ENCODE measurements around the gene SPHK2. TPM values are rescaled to one million over a fixed set of nuclear protein-coding genes. Genes with fewer than 3 reads are reported as not detected.
"Not testable (repeated sequence)": the region's sequence is repeated elsewhere in the genome, so short reads cannot be mapped to it uniquely, and the experiment has no call there.

Gene SPHK2
- polyA plus RNA-seq, 5 donors = 10.0 to 17.8 (median 11.6) TPM

DNA sequence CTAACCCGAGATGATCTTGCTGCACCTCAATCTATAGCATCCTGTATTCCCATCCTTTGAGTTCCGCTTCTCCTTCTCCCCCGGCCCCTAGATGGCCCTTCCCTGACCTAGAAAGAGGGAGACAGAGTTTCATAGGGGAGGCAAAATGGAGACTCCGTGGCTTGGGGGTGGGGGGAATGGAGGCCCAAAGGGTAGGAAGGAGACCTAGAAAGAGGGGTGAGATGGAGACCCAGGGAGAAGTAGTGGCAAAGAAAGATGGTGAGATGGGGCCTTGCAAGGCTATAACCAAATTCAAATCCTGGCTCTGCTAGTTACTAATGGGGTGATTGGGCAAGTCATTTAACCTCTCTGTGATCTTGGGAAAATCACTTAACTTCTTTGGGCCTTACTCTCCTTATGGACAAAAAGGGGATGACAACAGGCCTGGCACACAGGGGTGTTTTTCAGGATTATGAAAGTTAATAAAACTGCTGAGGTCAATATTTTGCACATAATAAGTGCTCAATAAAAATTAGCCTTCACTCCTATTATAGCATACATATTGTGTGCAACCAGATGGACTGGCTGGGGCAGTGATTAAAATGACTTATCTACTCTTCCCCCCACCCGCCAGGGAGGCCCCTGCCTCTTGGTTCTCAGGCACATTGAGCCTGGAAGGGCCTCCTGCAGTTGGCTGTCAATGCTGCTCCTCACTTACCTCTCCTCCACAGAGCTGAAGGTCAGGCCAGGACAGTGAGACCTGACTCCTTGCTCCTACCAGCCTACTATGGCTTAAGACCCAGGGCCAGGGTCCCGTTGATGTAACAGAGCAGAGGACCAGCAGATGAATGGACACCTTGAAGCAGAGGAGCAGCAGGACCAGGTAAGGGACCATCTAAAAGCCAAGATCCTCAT is 633 bp downstream of the SPHK2 start:
- no peak for DNase-seq

DNA sequence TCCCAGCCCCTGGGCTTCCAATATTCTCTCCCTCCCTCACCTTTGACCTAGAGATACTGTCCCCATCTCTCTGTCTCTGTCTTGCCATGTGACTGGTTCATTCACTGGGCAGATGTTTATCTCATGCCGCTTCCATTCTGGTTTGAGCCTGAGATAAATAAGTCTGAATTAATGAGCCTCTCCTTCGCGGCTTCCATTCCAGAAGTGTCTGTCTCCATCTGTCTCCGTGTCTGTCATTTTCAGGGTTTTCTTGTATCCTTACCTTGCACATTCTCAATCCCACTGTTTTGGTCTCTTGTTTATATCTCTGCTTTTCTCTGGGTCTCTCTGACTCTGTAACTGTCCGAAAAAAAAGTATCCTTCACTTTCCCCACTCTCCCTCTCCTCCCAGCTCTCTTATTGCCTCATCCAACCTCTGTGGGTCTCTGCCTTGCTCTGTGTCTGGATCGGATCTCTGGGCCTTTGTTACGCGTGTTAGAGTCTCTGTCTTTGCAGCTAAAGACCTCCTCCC is 4.3 kb downstream of the SPHK2 start:
- DNase-seq = no peak

DNA sequence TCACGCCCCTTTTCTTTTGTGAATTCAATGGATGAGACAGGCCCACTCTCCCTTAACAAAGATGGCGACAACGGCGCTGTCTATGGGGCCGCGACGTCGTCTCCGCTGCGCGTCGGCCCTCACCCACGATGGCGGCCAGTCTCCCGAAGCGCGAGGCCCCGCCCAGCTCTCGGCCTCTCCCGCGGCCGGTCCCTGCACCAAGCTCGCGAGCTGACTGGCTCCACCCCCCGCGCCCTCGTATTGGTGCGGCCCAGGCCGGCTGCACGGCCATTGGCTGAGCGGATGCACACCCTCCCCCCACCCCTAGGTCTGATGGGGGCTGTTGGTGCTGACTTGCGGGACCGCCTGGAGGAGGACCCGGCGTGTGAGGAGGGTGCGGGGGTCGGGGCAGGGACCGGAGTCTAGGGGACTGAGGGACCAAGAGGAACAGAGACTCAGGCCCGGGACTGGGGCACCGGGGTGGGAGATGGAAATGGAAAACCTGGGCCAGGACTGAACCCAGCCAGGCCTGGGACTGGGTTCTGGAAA is 4.8 kb downstream of the SPHK2 start:
- peak; percentile 97 to 98 for DNase-seq

DNA sequence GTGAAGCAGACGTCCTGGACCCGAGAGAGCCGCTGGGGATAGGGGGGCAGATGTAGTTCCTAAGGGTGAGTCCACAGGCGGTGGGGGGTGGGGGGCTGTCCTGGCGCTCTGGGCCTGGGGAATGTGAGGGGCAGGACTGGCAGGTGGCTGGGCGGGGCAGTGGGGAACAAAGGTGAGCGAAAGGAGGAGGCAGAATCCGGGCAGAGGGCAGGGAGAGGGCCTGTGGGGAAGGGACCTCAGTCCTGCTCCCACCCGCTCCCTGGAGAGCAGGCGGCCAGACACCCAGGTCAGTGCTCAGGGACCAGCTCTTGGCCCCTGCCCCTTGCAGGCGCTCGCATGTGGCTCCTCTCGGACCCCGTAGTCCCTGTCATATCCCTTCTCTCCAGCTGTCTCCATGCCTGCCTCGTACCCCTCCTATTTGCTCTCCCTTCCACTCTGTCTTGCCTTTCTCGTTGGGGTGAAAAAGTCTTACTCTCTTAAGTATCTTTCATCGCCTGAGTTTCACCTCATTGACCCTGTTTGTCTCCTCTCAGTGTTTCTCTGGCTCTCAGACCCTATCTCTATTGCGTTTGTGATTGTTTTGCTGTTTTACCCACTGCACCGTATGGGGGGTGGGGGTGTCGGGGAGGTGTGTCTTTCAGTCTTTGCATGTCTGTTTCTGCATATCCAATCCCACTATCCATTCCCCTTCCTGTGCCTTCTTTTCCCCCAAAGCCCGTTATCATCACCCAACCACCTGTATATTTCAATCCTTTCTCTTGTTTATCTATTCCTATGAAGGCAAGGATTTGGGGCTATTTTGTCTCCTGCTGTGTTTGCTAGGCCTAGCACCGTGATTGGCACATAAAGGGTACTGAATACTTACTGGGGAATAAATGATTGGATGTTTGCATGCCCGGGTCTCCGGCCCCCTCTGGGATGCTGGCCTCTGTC is 5.8 kb downstream of the SPHK2 start:
- no peak for DNase-seq

DNA sequence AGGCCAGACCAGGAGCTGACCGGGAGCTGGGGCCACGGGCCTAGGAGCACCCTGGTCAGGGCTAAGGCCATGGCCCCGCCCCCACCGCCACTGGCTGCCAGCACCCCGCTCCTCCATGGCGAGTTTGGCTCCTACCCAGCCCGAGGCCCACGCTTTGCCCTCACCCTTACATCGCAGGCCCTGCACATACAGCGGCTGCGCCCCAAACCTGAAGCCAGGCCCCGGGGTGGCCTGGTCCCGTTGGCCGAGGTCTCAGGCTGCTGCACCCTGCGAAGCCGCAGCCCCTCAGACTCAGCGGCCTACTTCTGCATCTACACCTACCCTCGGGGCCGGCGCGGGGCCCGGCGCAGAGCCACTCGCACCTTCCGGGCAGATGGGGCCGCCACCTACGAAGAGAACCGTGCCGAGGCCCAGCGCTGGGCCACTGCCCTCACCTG is 6.6 kb downstream of the SPHK2 start:
- no peak for DNase-seq

DNA sequence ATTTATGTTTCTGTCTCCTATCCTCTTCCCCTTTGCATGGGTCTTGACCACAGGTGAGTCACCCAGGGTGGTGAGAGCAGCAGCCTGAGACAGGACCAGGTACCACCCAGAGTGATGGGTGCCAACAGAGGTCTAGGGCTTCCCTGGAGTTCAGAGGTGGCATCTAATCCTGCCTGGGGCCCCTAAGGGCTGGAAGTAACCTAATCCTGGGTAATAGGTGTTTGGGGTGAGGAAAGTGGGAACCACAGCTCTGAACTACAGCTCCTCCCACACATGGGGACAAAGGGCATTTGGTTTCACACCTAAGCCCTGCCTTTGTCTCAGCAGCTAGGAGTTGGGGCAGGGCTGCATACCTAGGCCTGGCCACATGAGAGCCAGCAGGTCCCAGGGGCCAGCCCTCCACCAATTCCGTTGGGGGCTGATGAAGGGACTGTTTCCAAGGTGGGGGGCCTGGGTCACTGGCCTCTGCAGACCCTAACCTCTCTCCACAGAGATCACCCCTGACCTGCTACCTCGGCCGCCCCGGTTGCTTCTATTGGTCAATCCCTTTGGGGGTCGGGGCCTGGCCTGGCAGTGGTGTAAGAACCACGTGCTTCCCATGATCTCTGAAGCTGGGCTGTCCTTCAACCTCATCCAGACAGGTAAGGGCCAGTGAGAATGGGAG is 8.0 kb downstream of the SPHK2 start:
- no peak for DNase-seq

DNA sequence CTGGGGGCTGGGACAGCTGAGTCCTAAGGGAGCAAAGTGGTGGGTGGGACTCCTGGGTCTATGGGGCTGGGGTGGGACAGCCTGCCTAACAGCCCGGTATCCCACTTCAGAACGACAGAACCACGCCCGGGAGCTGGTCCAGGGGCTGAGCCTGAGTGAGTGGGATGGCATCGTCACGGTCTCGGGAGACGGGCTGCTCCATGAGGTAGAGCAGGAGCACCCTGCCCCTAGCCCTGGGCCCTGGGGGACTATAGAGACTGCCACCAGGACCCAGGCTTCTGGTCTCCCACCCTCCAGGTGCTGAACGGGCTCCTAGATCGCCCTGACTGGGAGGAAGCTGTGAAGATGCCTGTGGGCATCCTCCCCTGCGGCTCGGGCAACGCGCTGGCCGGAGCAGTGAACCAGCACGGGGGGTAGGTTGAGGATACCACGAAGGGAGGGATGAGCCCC is 8.6 kb downstream of the SPHK2 start:
- no peak for DNase-seq

DNA sequence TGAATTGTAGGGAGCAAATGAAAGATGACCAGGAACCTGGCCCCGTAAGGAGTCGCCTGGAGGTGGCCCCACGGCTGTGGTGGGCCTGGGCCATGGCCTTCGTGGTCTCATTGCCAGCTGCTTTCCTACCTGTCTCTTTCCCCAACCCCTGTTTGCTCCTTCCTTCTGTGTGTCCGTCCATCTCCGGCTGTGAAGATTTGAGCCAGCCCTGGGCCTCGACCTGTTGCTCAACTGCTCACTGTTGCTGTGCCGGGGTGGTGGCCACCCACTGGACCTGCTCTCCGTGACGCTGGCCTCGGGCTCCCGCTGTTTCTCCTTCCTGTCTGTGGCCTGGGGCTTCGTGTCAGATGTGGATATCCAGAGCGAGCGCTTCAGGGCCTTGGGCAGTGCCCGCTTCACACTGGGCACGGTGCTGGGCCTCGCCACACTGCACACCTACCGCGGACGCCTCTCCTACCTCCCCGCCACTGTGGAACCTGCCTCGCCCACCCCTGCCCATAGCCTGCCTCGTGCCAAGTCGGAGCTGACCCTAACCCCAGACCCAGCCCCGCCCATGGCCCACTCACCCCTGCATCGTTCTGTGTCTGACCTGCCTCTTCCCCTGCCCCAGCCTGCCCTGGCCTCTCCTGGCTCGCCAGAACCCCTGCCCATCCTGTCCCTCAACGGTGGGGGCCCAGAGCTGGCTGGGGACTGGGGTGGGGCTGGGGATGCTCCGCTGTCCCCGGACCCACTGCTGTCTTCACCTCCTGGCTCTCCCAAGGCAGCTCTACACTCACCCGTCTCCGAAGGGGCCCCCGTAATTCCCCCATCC is 9.4 kb downstream of the SPHK2 start:
- no peak for DNase-seq

DNA sequence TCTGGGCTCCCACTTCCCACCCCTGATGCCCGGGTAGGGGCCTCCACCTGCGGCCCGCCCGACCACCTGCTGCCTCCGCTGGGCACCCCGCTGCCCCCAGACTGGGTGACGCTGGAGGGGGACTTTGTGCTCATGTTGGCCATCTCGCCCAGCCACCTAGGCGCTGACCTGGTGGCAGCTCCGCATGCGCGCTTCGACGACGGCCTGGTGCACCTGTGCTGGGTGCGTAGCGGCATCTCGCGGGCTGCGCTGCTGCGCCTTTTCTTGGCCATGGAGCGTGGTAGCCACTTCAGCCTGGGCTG is 9.9 kb downstream of the SPHK2 start:
- DNase-seq = no peak

DNA sequence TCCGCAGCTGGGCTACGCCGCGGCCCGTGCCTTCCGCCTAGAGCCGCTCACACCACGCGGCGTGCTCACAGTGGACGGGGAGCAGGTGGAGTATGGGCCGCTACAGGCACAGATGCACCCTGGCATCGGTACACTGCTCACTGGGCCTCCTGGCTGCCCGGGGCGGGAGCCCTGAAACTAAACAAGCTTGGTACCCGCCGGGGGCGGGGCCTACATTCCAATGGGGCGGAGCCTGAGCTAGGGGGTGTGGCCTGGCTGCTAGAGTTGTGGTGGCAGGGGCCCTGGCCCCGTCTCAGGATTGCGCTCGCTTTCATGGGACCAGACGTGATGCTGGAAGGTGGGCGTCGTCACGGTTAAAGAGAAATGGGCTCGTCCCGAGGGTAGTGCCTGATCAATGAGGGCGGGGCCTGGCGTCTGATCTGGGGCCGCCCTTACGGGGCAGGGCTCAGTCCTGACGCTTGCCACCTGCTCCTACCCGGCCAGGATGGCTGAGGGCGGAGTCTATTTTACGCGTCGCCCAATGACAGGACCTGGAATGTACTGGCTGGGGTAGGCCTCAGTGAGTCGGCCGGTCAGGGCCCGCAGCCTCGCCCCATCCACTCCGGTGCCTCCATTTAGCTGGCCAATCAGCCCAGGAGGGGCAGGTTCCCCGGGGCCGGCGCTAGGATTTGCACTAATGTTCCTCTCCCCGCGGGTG is 10.4 kb downstream of the SPHK2 start:
- no peak for DNase-seq

DNA sequence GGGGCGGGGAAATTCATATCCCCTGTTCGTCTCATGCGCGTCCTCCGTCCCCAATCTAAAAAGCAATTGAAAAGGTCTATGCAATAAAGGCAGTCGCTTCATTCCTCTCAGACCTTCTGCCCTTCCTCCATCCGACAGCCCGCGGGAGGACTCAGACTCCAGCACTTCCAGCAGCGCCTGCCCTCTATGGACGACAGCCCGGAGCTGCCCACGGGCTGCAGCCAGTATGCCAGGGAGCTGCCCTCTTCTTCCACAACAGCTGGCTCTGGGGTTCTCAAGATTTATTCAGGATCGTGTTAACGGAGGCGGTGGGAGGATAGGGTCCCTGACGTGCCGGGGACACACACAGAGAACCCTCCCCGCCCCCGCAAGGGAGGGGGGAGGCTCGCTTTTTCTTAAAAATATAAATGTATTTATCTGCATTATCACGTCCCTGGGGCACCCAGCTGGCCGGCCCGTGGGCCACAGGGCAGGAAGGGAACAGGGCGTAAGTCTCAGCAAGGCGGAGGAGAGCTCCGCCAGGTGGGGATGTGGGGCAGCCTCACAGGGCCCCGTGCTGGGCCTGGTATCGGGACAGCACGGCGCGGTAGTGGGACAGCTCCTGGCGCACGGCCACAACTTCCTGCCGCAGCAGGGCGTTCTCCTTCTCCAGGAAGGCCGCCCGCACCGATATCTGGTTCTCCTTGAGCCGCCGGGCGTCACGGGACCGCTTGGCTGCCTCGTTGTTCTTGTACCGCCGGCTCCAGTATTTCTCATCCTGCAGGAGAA is 11.2 kb downstream of the SPHK2 start:
- no peak for DNase-seq

DNA sequence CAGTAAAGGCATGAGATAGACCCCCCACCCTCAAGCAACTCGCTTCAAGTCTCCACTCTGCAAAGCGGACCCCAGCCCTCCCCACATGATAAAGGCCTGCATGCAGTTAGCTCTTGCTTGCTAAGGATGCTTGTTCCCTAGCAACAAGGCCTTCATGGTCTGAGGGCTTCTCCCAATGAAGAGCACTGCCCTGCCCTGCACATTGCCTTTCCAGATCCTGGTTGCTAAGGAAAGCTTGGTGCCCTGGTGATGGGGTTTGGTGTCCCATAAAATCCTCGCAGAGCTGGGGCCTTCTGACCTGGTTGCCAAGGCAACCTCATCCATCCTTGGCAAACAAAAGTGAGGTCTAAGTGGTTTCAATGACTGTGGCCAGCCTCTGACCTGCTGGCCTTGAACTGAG is 11.9 kb downstream of the SPHK2 start:
- DNase-seq = no peak

DNA sequence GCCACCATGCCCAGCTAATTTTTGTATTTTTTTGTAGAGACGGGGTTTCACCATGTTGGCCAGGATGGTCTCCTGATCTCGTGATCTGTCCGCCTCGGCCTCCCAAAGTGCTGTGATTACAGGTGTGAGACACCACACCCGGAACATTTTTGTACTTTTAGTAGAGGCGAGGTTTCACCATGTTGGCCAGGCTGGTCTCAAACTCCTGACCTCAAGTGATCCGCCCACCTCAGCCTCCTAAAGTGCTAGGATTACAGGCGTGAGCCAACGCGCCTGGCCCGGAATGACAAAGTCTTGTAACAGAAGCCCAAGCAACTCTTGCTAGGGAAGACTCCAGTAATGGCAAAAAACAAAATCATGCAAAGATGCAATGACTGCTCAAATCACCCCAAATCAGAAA is 13.0 kb downstream of the SPHK2 start:
- DNase-seq = not testable (repeated sequence)

DNA sequence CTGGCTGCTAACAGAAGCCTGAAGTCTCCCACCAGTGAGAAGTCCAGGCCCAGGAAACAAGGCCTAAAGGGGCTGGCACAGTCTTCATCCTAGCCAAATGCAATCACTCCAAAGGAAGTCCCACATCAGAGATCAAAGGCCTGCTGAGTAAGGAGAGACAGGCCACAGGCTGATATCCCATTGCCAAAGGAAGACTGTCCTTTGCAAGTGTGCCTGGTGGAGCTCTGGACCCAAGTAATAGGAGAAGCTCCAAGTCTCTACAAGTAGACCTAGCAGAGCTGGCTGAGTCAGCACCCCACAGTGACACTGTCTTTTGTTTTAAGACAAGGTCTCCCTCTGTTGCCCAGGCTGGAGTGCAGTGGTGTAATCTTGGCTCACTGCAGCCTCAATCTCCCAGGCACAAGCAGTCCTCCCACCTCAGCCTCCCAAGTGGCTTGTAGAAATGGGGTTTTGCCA is 13.4 kb downstream of the SPHK2 start:
- DNase-seq = no peak

DNA sequence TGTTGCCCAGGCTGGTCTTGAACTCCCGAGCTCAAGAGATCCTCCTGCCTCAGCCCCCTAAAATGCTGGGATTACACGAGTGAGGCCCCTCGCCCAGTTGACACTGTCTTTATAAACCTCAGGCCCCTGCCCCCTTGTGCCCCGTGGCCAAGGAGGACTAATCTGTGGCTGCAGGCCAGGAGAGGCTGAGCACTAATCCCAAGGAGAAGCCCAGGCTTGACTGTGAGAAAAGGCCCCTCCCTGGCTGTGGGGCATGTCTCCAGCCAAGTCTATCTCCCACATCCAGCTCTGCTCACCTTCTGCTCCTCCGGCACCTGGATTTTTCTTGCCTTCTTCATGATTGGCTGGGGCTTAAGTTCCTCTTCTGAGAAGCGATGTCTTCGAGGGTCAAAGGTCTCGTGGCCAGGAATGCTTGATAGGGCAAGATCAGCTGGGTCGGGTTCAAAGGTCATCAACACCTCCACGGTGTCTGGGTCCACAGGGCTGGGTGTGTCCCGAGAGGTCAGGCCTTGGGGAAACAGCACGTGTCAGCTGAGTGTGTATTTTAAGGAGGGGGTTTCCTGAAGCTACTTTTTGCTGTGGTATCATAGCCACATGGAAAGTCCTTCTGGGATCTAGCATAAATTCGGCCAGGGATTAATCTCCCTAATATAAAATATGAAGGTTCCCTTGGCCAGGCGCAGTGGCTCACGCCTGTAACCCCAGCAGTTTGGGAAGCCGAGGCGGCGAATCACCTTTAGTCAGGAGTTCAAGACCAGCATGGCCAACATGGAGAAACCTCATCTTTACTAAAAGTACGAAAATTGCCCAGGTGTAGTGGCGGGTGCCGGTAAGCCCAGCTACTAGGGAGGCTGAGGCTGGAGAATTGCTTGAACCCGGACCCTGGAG is 14.1 kb downstream of the SPHK2 start:
- no peak for DNase-seq

DNA sequence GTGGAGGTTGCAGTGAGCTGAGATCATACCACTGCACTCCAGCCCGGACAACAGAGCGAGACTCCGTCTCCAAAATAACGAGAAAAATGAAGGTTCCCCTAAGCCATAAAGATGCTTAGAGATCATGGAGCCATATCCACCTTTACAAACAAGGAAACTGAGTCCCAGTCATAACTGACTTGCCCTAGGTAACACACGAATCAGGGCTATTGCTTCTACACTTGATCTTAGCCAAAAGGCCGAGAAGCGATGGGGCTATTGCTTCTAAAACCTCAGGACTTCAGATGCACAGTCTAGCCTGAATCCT is 14.7 kb downstream of the SPHK2 start:
- no peak for DNase-seq

DNA sequence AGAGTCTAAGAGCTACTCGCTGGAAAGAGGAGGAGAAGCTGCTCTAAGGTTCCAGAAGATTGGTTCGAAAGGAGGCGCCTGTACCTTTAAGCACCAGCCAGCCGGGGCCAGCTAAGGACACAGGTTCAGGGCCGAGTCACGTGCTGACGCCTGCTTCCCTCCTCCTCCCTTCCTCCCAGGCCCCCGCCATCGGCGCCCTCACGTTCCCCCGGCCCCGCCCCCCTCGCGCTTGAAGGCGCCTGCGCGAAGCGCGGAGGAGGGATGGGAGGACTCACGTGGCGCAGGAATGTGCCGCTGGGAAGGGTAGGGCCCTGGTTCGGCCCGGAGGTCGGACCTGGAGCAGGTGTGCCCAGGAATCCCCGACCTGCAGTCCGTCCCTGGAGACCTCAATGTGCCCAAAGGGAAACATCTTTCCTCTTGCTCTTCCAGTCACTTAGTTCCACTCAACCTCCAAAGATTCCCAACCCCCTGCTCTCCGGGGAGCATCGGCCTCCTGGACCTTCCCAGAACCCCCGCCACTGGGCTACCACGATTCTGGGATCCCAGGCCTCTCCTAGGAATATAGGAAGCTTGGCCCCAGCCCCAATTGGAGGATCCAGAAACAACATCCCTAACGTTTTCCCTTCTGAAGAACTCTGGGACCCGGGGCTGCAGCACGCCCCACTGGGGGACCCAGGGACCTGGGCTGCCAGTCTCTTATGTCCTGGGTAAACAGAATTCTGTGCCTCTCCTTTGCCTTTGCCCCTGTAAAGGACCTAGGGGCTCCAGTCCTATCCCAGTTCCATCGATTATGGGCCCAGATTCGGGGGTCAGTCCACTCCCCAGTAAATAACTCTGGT is 15.3 kb downstream of the SPHK2 start:
- DNase-seq = peak; percentile 90 to 93

Measured in right lung (tissue), 5 donors.